Cardiac muscle cell (in vitro differentiated cells and primary cell): ENCODE measurements around the gene RNF123. TPM values are rescaled to one million over a fixed set of nuclear protein-coding genes. Genes with fewer than 3 reads are reported as not detected.
A peak's percentile ranks its signal among the peaks of the same experiment; 100 is the strongest.

ENCODE experiments used
- DNase-seq, 2 donors: peaks; one replicate each; pipeline versions ENCODE4 v3.0.0 to v3.0.0-alpha.2; 2010 to 2017; ENCODE audit warnings: low read depth in 1 of 2, low spot score in 1 of 2
- H3K27ac ChIP-seq: fragments of 200-600 bp; sonication (generic); 2 replicates; pipeline ENCODE4 v1.5.1; 2016
- H3K27me3 ChIP-seq: fragments of 200-600 bp; sonication (generic); 2 replicates; pipeline ENCODE4 v1.6.0; 2016; ENCODE audit warnings: control low read depth
- H3K36me3 ChIP-seq: fragments of 200-600 bp; sonication (generic); 2 replicates; pipeline ENCODE4 v1.5.1; 2016; ENCODE audit warnings: control low read depth
- H3K4me1 ChIP-seq: fragments of 200-600 bp; sonication (generic); 2 replicates; pipeline ENCODE4 v1.8.1; 2017; ENCODE audit warnings: low read depth, mild to moderate bottlenecking, mixed run types
- H3K4me3 ChIP-seq: fragments of 200-600 bp; sonication (generic); 2 replicates; pipeline ENCODE4 v1.5.1; 2016; ENCODE audit warnings: mild to moderate bottlenecking
- H3K9me3 ChIP-seq: fragments of 200-600 bp; sonication (generic); 2 replicates; pipeline ENCODE4 v1.5.1; 2017; ENCODE audit warnings: low read depth, mild to moderate bottlenecking, control low read depth
- polyA plus RNA-seq: library from polyadenylated mRNA; unstranded; fragments of >200 nt; fragmentation: Nextera tagmentation; extraction: Ambion mirVana; gene quantifications from 2 replicates; pipeline ENCODE4 v1.2.1, GENCODE V29; 2016
- total RNA-seq: library from RNA; depleted of rRNA; stranded (reverse); fragments of >200 nt; gene quantifications from 2 replicates; pipeline ENCODE4 v1.2.3, GENCODE V29; 2016
- TF ChIP-seq, protein P1 (sequence below): IDR thresholded peaks from 2 replicates; pipeline ENCODE4 v1.5.1; 2012; ENCODE audit warnings: low read depth, mild to moderate bottlenecking, low read length

RNF123 gene
- total and polyA plus RNA-seq, 2 experiments from 2014 or later, result 41.7 to 42.3 TPM

DNA sequence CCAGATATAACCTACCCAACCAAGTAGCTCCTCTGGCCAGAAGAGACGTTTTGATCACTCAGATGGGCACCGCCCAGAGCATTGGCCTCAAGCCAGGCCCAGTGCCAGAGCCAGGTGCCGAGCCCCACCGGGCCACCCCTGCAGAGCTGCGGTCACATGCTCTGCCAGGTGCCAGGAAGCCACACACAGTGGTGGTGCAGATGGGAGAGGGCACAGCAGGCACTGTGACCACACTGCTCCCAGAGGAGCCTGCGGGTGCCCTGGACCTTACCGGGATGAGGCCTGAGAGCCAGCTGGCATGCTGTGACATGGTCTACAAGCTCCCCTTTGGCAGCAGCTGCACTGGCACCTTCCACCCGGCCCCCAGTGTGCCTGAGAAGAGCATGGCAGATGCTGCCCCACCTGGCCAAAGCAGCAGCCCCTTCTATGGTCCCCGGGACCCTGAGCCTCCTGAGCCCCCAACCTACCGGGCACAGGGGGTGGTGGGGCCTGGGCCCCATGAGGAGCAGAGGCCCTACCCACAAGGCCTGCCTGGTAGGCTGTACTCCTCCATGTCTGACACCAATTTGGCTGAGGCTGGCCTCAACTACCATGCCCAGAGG, 34.3 kb upstream of the RNF123 start:
- Histone ChIP-seq H3K9me3 (no peaks in the 10 kb centered on the region), H3K36me3 (no peaks in the 10 kb centered on the region), H3K27me3 (no peaks in the 10 kb centered on the region), H3K4me1 (peaks cover 9% of the 10 kb centered on the region), H3K27ac (no peak overlapping the region), H3K4me3 (no peak overlapping the region)
- no peak for DNase-seq
- TF ChIP-seq, protein P1, sequence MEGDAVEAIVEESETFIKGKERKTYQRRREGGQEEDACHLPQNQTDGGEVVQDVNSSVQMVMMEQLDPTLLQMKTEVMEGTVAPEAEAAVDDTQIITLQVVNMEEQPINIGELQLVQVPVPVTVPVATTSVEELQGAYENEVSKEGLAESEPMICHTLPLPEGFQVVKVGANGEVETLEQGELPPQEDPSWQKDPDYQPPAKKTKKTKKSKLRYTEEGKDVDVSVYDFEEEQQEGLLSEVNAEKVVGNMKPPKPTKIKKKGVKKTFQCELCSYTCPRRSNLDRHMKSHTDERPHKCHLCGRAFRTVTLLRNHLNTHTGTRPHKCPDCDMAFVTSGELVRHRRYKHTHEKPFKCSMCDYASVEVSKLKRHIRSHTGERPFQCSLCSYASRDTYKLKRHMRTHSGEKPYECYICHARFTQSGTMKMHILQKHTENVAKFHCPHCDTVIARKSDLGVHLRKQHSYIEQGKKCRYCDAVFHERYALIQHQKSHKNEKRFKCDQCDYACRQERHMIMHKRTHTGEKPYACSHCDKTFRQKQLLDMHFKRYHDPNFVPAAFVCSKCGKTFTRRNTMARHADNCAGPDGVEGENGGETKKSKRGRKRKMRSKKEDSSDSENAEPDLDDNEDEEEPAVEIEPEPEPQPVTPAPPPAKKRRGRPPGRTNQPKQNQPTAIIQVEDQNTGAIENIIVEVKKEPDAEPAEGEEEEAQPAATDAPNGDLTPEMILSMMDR, result no peak

DNA sequence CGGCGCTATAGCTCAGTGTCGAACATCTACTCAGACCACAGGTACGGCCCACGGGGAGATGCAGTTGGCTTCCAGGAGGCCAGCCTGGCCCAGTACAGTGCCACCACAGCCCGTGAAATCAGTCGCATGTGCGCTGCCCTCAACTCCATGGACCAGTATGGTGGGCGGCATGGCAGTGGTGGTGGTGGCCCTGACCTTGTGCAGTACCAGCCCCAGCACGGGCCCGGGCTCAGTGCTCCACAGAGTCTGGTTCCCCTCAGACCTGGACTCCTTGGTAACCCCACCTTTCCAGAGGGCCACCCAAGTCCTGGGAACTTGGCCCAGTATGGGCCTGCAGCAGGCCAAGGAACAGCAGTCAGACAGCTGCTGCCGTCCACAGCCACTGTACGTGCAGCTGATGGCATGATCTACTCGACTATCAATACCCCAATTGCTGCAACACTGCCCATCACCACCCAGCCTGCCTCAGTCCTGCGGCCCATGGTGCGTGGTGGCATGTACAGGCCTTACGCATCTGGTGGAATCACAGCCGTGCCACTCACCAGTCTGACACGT, 33.5 kb upstream of the RNF123 start:
- H3K4me3 ChIP-seq, result no peak overlapping the region
- H3K9me3 ChIP-seq, result no peaks in the 10 kb centered on the region
- H3K4me1 ChIP-seq, result peaks cover 1% of the 10 kb centered on the region
- H3K36me3 ChIP-seq, result no peaks in the 10 kb centered on the region
- DNase-seq, result no peak
- no peak overlapping the region for H3K27ac ChIP-seq
- no peaks in the 10 kb centered on the region for H3K27me3 ChIP-seq
- TF ChIP-seq, protein P1, result no peak

DNA sequence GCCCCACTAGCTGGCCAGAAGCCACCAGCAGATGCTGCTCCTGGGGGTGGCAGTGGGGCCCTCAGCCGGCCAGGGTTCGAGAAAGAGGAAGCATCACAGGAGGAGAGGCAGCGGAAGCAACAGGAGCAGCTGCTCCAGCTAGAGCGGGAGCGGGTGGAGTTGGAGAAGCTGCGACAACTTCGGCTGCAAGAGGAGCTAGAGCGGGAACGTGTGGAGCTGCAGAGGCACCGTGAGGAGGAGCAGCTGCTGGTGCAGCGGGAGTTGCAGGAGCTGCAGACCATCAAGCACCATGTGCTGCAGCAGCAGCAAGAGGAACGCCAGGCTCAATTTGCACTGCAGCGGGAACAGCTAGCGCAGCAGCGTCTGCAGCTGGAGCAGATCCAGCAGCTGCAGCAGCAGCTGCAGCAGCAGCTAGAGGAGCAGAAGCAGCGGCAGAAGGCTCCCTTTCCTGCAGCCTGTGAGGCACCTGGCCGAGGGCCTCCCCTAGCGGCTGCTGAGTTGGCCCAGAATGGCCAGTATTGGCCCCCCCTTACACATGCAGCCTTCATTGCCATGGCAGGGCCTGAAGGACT, 32.7 kb upstream of the RNF123 start:
- Histone ChIP-seq H3K36me3 (no peaks in the 10 kb centered on the region), H3K27ac (no peak overlapping the region), H3K4me3 (no peak overlapping the region), H3K27me3 (no peaks in the 10 kb centered on the region), H3K4me1 (no peaks in the 10 kb centered on the region), H3K9me3 (no peaks in the 10 kb centered on the region)
- TF ChIP-seq, protein P1, result peak; percentile 8
- peak in 1 of 2 donors; percentile 9 for DNase-seq

DNA sequence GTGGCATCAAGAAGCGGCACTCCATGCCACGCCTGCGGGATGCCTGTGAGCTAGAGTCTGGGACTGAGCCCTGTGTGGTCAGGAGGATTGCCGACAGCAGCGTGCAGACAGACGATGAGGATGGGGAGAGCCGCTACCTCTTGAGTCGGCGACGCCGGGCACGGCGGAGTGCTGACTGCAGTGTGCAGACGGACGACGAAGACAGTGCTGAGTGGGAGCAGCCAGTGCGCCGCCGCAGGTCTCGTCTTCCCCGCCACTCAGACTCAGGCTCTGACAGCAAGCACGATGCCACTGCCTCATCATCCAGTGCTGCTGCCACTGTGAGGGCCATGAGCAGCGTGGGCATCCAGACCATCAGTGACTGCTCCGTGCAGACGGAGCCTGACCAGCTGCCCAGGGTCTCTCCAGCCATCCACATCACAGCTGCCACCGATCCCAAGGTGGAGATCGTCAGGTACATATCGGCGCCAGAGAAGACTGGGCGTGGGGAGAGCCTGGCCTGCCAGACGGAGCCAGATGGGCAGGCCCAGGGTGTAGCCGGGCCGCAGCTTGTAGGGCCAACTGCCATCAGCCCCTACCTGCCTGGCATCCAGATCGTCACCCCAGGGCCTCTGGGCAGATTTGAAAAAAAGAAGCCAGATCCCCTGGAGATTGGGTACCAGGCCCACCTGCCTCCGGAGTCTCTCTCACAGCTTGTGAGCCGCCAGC, 32.0 kb upstream of the RNF123 start:
- Histone ChIP-seq H3K27me3 (no peaks in the 10 kb centered on the region), H3K9me3 (no peaks in the 10 kb centered on the region), H3K4me3 (no peak overlapping the region), H3K27ac (no peak overlapping the region), H3K36me3 (no peaks in the 10 kb centered on the region), H3K4me1 (no peaks in the 10 kb centered on the region)
- TF ChIP-seq, protein P1, result no peak
- DNase-seq, result no peak

DNA sequence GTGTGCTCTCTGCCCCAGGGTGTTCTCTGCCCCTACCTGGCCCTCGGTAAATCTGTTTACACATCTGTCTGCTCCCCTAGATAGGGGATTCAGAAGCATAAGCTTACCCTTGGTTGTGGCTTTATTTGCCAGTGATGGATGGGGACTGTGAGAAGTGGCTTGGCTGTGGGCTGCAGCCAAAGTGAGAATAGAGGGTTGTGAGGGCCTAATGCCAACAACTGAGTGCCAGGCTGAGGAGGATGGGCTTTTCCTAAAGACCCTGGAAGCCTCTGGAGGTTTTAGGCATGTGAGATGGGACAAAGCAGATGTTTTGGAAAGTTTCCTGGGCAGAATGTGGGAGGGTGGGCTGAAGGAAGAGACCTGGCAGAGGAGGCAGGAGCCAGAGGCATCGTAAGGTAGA, 30.6 kb upstream of the RNF123 start:
- Histone ChIP-seq H3K36me3 (no peaks in the 10 kb centered on the region), H3K9me3 (no peaks in the 10 kb centered on the region), H3K27me3 (no peaks in the 10 kb centered on the region), H3K4me3 (no peak overlapping the region), H3K4me1 (no peaks in the 10 kb centered on the region), H3K27ac (no peak overlapping the region)
- DNase-seq, result no peak
- TF ChIP-seq, protein P1, result no peak
